GM18520 (cell line): Measurements from ENCODE around the gene TAB2.

Source experiments
- ATAC-seq: cut with Tn5 transposase; IDR thresholded peaks from one replicate; pipeline ENCODE4 v1.9.1; 2021; ENCODE audit not compliant: unreplicated experiment

The TAB2 gene

DNA sequence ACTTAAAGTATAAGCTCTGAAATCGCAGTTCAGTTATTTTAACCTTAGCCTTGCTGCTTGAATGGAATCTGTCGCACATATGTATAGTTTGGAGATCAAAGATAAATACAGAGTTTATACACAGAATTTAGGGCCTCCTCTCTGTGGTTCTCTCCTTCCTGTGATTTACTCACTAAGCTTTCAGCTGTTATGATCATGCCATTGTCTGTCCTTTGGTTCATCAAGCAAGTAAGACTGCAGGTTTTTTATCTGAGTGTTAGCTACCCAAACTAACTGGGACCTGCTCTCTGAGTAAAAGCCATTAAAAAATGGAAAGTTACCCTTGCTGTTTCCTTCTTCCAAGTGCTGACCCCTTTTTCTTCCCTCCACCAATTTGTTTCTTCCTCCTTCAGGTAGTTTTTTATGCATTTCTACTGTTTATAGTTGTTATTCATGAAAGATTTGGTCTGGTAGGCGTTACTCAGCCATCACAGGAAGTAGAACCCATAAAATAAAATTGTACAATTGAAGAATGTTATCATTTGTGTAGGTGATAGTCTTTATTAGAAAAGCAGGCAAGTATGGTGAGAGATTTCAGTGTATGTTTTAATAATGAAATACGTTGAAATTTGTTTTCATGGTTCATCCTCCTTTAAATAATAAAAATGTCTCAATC lies 48.9 kb downstream of the TAB2 start:
- ATAC-seq: no peak

DNA sequence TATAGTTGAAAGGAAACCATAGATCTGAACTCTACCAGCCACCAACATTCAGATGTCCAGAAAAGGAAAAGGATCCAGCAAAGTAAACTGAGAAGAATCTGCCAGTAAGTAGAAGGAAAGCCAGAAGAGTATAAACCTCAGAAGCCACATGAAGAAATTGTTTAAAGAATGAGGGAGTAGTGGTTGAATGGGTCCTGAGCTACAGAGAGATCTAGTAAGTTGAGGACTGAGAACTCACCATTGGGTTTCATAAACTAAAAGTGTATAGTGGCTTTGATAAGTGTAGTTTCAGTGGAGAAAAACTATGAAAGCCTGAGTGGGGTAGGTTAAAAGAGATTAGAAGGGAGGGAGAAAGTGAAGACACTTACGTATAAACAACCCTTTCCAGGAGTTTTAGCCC lies 50.6 kb downstream of the TAB2 start:
- ATAC-seq: no peak

DNA sequence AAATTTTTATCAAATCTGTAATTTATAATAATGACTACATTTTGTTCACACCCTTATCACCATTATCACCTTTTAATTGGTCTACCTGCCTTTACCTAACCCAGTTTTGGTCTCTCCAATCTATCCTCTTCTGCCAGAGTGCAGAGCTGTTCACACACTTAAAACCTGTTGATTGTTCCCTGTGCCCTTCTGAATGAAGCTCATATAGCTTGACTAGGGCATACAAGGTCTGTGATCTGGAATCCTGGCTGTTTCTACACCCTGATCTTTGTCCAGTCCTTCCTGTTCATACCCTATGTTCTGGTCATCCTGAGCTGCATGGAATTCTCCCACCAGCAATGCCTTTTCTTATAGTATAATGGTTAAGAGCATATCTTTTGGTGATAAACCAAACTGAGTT lies 53.6 kb downstream of the TAB2 start:
- no peak for ATAC-seq

DNA sequence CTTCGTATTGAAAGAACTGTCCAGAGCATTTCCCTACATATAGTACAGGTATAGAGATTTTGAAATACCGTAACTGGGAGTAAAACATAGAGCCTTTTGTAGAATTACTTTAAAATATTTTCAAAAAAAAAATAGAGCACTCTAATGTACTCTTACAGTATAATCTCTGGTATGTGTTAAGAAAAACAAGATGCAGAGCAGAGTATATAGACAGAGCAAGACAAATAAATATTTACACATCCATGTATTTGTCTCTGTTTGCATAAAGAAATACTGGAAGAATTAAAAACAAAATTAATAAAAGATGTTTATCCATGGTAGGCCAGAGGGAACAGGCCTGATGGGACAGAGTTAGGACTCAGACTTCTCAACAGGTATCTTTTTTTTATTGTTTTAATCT lies 54.5 kb downstream of the TAB2 start:
- ATAC-seq: no peak

DNA sequence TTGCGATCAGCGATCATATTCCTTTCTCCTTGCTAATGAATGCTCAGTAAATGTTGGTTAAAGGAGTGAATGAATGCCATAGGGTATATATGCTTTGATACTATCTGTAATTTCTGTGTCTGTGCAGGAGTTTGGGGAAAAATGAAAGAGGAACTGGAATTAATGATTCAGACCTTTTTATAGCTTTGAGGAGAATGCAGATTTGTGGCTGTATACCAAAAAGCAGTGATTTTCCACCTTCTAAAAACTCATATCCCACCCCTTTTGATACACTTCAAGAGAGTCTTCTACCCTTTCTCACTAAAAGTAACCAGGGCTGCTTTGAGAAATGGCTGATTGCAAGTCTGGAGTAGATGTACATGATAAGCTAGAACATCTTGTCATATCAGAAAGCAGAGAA lies 56.0 kb downstream of the TAB2 start:
- ATAC-seq: no peak

DNA sequence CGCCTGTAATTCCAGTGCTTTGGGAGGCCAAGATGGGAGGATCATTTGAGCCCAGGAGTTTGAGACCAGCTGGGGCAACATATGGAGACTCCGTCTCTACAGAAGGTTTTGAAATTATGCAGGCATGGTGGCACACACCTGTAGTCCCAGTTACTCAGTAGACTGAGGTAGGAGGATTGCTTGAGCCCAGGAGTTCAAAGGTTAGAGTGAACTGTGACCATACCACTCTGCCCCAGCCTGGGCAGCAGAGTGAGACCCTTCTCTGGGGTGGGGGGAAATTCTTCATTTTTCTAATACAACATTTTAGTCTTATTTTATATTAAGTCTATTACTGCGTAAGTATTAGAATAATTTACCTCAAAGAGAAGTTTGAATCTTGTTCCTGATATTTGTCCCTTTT lies 62.5 kb downstream of the TAB2 start:
- ATAC-seq: no peak

GRCh38 chr6:149380523-149380922 lies 63.0 kb downstream of the TAB2 start:
- no peak for ATAC-seq

GRCh38 chr6:149383371-149383770 lies 65.9 kb downstream of the TAB2 start:
- no peak for ATAC-seq

DNA sequence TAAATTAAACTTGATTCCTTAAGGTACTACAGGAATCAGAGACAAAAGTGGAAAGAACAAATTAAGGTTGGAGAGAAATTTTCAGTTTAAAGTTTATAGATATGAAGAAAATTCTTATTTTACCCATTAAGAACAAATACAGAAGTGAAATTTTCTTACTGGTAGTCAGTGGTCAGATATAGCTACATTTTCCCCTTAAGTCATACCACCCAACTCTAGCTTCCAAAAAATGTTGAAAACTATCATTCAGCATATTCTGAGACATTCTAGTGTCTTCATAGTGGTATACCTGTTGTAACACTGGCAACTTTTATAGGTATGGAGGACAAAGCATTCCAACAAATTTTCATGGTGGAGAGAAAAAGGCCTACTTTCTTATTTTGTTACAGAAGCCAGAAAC lies 67.0 kb downstream of the TAB2 start:
- no peak for ATAC-seq

DNA sequence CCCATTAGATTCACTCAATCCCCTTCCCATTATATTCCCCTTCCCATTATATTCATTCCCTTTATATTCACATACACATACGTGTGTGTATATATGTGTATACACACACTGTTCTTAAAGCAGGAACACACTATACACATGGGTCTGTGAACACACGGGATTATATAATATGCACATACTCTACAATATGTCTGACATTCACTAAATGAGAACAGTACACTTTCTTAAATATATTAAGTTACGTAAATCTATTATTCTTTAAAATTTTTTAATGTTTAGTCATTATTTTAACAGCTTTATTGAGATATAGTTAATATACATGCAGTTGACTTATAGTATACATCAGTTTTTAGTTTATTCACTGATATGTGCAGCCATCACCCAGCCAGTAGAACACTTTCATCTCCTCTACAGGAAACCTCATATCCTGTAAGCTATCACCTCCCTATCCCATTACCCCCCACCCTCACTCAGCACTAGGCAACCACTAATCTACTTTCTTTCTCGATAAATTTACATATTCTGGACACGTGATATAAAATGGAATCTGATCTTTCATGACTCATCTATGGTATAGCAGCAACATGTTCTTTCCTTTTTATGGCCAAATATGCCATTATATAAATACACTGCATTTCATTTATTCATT lies 68.6 kb downstream of the TAB2 start:
- no peak for ATAC-seq

GRCh38 chr6:149387779-149388512 lies 70.4 kb downstream of the TAB2 start:
- no peak for ATAC-seq

- no peak for ATAC-seq
Measured at GRCh38 chr6:149389509-149390297, 72.2 kb downstream of the TAB2 start.

DNA sequence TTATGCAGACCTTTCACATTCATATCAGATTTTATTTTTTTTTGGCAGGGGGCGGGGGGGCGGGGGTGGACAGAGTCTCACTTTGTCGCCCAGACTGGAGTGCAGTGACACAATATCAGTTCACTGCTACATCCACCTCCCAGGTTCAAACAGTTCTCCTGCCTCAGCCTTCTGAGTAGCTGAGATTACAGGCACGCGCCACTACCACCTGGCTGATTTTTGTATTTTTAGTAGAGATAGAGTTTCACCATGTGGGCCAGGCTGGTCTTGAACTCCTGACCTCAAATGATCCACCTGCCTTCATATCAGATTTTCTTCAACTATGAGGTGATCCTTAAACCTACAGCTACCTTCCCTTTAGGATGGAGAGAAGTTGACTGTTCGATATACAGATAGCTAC lies 74.6 kb downstream of the TAB2 start:
- ATAC-seq: no peak

- no peak for ATAC-seq
Measured at GRCh38 chr6:149392535-149392934, 75.0 kb downstream of the TAB2 start.

DNA sequence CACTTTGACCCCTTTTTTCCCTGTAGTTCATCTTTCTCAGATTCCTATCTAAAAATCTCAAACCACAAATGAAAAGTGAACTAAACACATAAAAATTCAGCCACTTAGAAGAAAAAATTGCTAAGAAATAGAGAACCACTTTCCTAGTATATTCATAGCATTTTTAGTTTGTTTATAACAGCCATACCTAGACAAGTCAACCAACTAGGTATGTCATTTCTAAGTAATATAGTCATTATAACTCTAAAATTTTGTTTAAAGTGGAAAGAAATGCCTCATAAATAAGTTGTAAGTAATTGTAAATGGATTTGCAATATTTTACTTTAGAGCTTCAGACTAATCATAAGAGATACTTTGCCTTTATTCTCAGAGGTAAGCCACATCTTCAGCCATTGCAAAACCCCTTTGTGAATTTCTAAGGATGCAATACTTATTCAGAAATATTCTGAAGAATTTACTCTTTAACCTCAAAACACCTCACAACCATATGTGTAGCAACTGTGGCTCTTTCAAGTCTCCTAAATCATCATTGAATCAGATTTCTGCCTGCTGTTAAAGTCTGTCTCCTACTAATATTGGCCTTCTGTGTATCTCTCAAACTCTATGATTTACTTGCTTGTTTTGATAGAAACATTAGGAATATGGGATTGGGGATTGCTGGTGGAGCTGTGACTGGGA lies 75.6 kb downstream of the TAB2 start:
- no peak for ATAC-seq

- no peak for ATAC-seq
Measured at GRCh38 chr6:149395185-149395584, 77.7 kb downstream of the TAB2 start.

- no peak for ATAC-seq
Measured at GRCh38 chr6:149397384-149397783, 79.9 kb downstream of the TAB2 start.

GRCh38 chr6:149400050-149400449 lies 82.5 kb downstream of the TAB2 start, which contains the start of gene SUMO4:
SUMO4 (plus strand) TSS chr6:149400262; CDS start chr6:149400392, 130 bp downstream.
- no peak for ATAC-seq

GRCh38 chr6:149403534-149403933 lies 86.0 kb downstream of the TAB2 start:
- ATAC-seq: no peak

- no peak for ATAC-seq
Measured at GRCh38 chr6:149405823-149406765, 88.6 kb downstream of the TAB2 start.
